Keratinocyte (primary cell): ENCODE results near the gene NDUFAF2. TPM values are rescaled to one million over a fixed set of nuclear protein-coding genes. Genes with fewer than 3 reads are reported as not detected.

Experiments
- DNase-seq: peaks from one replicate; pipeline ENCODE4 v3.0.0-alpha.2; 2011; ENCODE audit warnings: low read depth, missing footprints, low spot score
- FAIRE-seq: peaks from 2 replicates; lab custom pipeline; 2011; peaks lifted over from hg19 to GRCh38; lab: Jason Lieb, UNC
- H2AFZ ChIP-seq: 2 replicates; pipeline ENCODE4 v1.6.0; 2012; ENCODE audit warnings: low read length, control low read depth, inconsistent platforms; ENCODE audit not compliant: control insufficient read depth
- H3K27ac ChIP-seq: 2 replicates; pipeline ENCODE4 v1.5.1; 2011; ENCODE audit warnings: low read length; ENCODE audit not compliant: control insufficient read depth, insufficient read depth
- H3K27me3 ChIP-seq: 3 replicates; pipeline ENCODE4 v1.6.0; 2011; ENCODE audit warnings: low read length; ENCODE audit not compliant: control insufficient read depth, insufficient read depth; ENCODE audit errors: extremely low read depth
- H3K36me3 ChIP-seq, 2 experiments: 2 replicates in 1 of 2; 3 replicates in 1 of 2; pipeline ENCODE4 v1.5.1; 2011; ENCODE audit warnings: low read length in 2 of 2, mild to moderate bottlenecking in 1 of 2; ENCODE audit not compliant: control insufficient read depth in 2 of 2, insufficient read depth in 2 of 2; ENCODE audit errors: extremely low read depth in 1 of 2
- H3K4me1 ChIP-seq: 3 replicates; pipeline ENCODE4 v1.5.1; 2011; ENCODE audit warnings: low read length; ENCODE audit not compliant: control insufficient read depth, insufficient read depth; ENCODE audit errors: extremely low read depth
- H3K4me2 ChIP-seq: 3 replicates; pipeline ENCODE4 v1.6.0; 2011; ENCODE audit warnings: low read depth, low read length; ENCODE audit not compliant: control insufficient read depth, insufficient read depth; ENCODE audit errors: extremely low read depth
- H3K4me3 ChIP-seq, 3 experiments: fragments of 200-600 bp in 1 of 3; sonication (generic) in 1 of 3; 2 replicates in 2 of 3; 3 replicates in 1 of 3; pipeline ENCODE4 v1.5.1; 2011 to 2016; ENCODE audit warnings: low read length in 3 of 3, mild to moderate bottlenecking in 3 of 3, control low read depth in 2 of 3, inconsistent platforms in 1 of 3, low read depth in 1 of 3, mixed read lengths in 1 of 3, mixed run types in 1 of 3, moderate library complexity in 1 of 3; ENCODE audit not compliant: control insufficient read depth in 2 of 3, insufficient read depth in 2 of 3; ENCODE audit errors: extremely low read depth in 1 of 3
- H3K79me2 ChIP-seq: 2 replicates; pipeline ENCODE4 v1.6.0; 2012; ENCODE audit warnings: low read length; ENCODE audit not compliant: control insufficient read depth, insufficient read depth
- H3K9ac ChIP-seq: 3 replicates; pipeline ENCODE4 v1.6.0; 2011; ENCODE audit warnings: low read length; ENCODE audit not compliant: control insufficient read depth, insufficient read depth; ENCODE audit errors: extremely low read depth
- H3K9me1 ChIP-seq: 3 replicates; pipeline ENCODE4 v1.6.0; 2011; ENCODE audit warnings: low read length; ENCODE audit not compliant: control insufficient read depth, insufficient read depth; ENCODE audit errors: extremely low read depth
- H3K9me3 ChIP-seq: 2 replicates; pipeline ENCODE4 v1.5.1; 2012; ENCODE audit warnings: low read depth, low read length; ENCODE audit not compliant: control insufficient read depth
- H4K20me1 ChIP-seq: 3 replicates; pipeline ENCODE4 v1.6.0; 2011; ENCODE audit warnings: low read length; ENCODE audit not compliant: control insufficient read depth, insufficient read depth; ENCODE audit errors: extremely low read depth
- EZH2 ChIP-seq: IDR thresholded peaks from one replicate; pipeline ENCODE4 v1.6.1; 2012; ENCODE audit warnings: inconsistent platforms, mild to moderate bottlenecking, low read length, moderate library complexity
- dilution Hi-C: fragments of 300-500 bp; cut with MboI; formaldehyde crosslinking; loops from one replicate; pipeline ENCODE4 v1.7.0; 2020; ENCODE audit warnings: low sequenced_read_pairs; ENCODE audit not compliant: extremely low pct_ligation_motif_present
- polyA plus RNA-seq, 5 experiments: library from polyadenylated mRNA; depleted of rRNA in 3 of 5; stranded (reverse) in 3 of 5; stranded (forward) in 1 of 5; unstranded in 1 of 5; fragments of >200 nt; gene quantifications; 1 replicate in 1 of 5; 2 replicates in 3 of 5; 3 replicates in 1 of 5; pipeline versions ENCODE4 v1.2.1 to v1.2.3, GENCODE V29; 2011 to 2012; ENCODE audit warnings: missing spikeins in 2 of 5, low read depth in 1 of 5, low replicate concordance in 1 of 5
- TF ChIP-seq, protein P1 (sequence below), 3 experiments: IDR thresholded peaks in 1 of 3; conservative IDR thresholded peaks in 1 of 3; optimal IDR thresholded peaks in 1 of 3; 2 replicates in 2 of 3; 3 replicates in 1 of 3; pipeline versions ENCODE3 to v1.5.1; 2011; ENCODE audit warnings: low read length in 3 of 3, mild to moderate bottlenecking in 3 of 3, moderate library complexity in 2 of 3, control low read depth in 1 of 3, inconsistent platforms in 1 of 3; ENCODE audit not compliant: insufficient read depth in 2 of 3; ENCODE audit errors: extremely low read depth in 1 of 3

Gene NDUFAF2
- polyA plus RNA-seq, 1 donor (not counting 4 experiments of a cell fraction or from before 2014, with no cell fraction given): 62.3 TPM

DNA sequence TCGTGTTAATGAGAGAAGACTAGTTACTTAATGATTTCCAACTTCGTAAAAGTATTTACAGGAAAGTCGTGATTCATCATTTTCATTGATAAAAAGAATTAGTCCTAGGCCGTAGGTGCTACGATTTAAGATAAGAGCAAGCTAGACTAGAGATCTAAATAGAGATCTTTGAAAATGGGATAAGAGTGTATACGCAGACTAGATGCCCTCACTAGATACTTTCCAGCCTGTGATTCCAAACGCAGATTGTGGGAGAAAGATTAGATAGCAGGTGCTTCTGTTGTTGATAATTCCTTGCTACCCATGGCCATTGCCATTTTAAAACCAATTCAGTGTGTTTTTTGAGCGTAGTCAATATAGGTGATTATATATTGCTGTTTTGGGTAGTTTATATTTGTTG, 223.9 kb downstream of the NDUFAF2 start:
- Histone ChIP-seq H3K4me2 (no peak overlapping the region), H3K9ac (no peak overlapping the region), H3K79me2 (peaks cover 2% of the 10 kb centered on the region), H3K9me1 (no peaks in the 10 kb centered on the region), H3K27me3 (no peaks in the 10 kb centered on the region), H2AFZ (no peak overlapping the region), H3K36me3 (peaks cover 0 to 3% of the 10 kb centered on the region in 2 experiments), H4K20me1 (no peaks in the 10 kb centered on the region), H3K9me3 (no peaks in the 10 kb centered on the region), H3K4me3 (no peak overlapping the region), H3K4me1 (no peaks in the 10 kb centered on the region), H3K27ac (no peak overlapping the region)
- dilution Hi-C loops: no loop called here
- no peak for FAIRE-seq
- no peak for TF ChIP-seq EZH2
- TF ChIP-seq, protein P1, sequence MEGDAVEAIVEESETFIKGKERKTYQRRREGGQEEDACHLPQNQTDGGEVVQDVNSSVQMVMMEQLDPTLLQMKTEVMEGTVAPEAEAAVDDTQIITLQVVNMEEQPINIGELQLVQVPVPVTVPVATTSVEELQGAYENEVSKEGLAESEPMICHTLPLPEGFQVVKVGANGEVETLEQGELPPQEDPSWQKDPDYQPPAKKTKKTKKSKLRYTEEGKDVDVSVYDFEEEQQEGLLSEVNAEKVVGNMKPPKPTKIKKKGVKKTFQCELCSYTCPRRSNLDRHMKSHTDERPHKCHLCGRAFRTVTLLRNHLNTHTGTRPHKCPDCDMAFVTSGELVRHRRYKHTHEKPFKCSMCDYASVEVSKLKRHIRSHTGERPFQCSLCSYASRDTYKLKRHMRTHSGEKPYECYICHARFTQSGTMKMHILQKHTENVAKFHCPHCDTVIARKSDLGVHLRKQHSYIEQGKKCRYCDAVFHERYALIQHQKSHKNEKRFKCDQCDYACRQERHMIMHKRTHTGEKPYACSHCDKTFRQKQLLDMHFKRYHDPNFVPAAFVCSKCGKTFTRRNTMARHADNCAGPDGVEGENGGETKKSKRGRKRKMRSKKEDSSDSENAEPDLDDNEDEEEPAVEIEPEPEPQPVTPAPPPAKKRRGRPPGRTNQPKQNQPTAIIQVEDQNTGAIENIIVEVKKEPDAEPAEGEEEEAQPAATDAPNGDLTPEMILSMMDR (optimal IDR thresholded peaks at IDR 0.05 in 1 of 3, IDR thresholded peaks at IDR 0.05 in 1 of 3, conservative IDR thresholded peaks at IDR 0.05 in 1 of 3; ENCODE audit: extremely low read depth in 1 of 3, insufficient read depth in 2 of 3, low read length in 3 of 3): no peak
- no peak for DNase-seq

DNA sequence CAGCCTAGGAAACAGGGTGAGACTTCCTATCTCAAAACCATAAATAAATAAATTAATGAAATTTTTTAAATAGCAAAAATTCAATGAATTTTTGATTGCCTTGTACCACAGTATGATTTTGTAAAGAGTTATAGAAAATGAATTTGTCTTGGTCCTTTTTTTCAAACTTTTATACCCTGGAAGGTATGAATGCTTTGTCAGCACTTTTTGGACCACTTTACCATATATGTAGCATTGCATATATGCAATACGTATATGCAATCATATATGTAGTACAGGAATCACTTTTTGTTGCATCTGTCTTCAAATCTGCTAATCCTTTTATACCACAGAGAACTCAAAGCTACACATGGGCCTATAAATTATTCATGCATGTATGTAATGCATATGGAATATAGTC, 226.5 kb downstream of the NDUFAF2 start:
- H3K9ac ChIP-seq: no peak overlapping the region
- H4K20me1 ChIP-seq: no peaks in the 10 kb centered on the region
- dilution Hi-C loops: no loop called here
- DNase-seq (no peak), FAIRE-seq (no peak)
- no peaks in the 10 kb centered on the region for H3K36me3 ChIP-seq
- no peaks in the 10 kb centered on the region for H3K9me1 ChIP-seq
- H3K79me2 ChIP-seq: no peaks in the 10 kb centered on the region
- H3K4me1 ChIP-seq: no peaks in the 10 kb centered on the region
- no peaks in the 10 kb centered on the region for H3K9me3 ChIP-seq
- no peak overlapping the region for H3K4me3 ChIP-seq
- H3K27me3 ChIP-seq: no peaks in the 10 kb centered on the region
- no peak overlapping the region for H3K27ac ChIP-seq
- no peak overlapping the region for H3K4me2 ChIP-seq
- TF ChIP-seq, protein P1 (optimal IDR thresholded peaks at IDR 0.05 in 1 of 3, IDR thresholded peaks at IDR 0.05 in 1 of 3, conservative IDR thresholded peaks at IDR 0.05 in 1 of 3; ENCODE audit: extremely low read depth in 1 of 3, insufficient read depth in 2 of 3, low read length in 3 of 3): no peak
- no peak for TF ChIP-seq EZH2
- no peak overlapping the region for H2AFZ ChIP-seq
